A172 (cell line): ENCODE measurements around the gene P4HA2. TPM values are rescaled to one million over a fixed set of nuclear protein-coding genes. Genes with fewer than 3 reads are reported as not detected.

Experiments
- DNase-seq: peaks from one replicate; pipeline ENCODE4 v3.0.0-alpha.2; 2015; ENCODE audit warnings: low spot score
- total RNA-seq: library from RNA; depleted of rRNA; stranded (reverse); fragments of >200 nt; shearing (Covaris generic); gene quantifications from 2 replicates; pipeline ENCODE4 v1.2.3, GENCODE V29; 2014; rRNA removed

P4HA2 gene
- total RNA-seq, 1 experiment from 2014 or later: 58.7 TPM

DNA sequence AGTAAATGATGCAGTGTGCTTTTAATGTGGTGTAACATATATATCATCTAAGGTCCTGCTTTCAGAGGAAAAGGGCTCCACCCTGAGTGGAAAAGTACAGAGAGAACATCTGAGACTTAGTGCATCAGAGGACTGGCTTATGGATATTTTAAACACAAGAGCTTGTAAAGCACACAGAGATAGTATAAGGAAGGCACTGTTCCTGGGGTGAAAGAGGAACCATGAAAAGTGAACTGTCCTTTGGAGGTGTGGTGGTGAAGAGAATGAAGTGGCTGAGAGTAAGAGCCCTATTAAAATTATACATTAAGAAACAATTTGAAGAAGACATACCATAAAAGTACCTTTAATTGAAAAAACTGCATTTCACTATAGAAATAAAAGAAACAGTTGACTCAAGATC lies 85.2 kb downstream of the P4HA2 start:
- no peak for DNase-seq

Other genes starting within 250 kb of the P4HA2 start
- gene ACSL6, start 216.2 kb downstream of the P4HA2 start, total RNA-seq: 0.07 and 0.24 TPM in 2 replicates
- not detected in 2 replicates for gene IL3, start 167.2 kb downstream of the P4HA2 start, total RNA-seq
- gene CSF2, start 154.1 kb downstream of the P4HA2 start, total RNA-seq: 0.67 and 1.3 TPM in 2 replicates
- gene PDLIM4, start 29.8 kb upstream of the P4HA2 start, total RNA-seq: 0.05 TPM in 1 of 2 replicates, not detected in the other
- 4.9 and 5.8 TPM in 2 replicates for gene SLC22A4, start 66.5 kb upstream of the P4HA2 start, total RNA-seq
- gene SLC22A5, start 141.9 kb upstream of the P4HA2 start, total RNA-seq: 5.7 and 5.9 TPM in 2 replicates